Stimulated activated CD4-positive, alpha-beta T cell treated with anti-CD3 and anti-CD28 coated beads, Interleukin-4, amount 100 ng/mL, for 1 hour (primary cell): ENCODE data around the gene MIF4GD.
"Not testable (repeated sequence)": the region's sequence is repeated elsewhere in the genome, so short reads cannot be mapped to it uniquely, and the experiment has no call there.

Experiments
- DNase-seq: peaks from one replicate; pipeline ENCODE4 v3.0.0-alpha.2; 2020

Gene MIF4GD

DNA sequence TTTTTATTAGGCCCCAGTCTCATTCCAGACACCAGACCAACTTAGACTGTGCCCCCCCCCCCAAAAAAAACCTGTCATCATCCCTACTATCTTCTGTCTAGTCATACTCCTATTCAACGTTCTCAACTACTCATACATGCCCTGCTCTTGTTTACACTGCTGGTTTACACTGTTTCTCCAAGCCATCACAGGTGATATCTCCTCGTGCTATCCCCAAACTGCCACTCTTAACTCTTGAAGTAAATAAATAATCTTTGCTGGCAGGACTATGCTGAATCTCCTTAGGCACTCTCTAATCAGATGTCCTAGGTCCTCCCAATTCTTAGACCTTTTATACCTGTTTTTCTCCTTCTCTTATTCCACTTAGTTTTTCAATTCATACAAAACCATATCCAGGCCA lies 13.8 kb downstream of the MIF4GD start:
- DNase-seq, result not testable (repeated sequence)

DNA sequence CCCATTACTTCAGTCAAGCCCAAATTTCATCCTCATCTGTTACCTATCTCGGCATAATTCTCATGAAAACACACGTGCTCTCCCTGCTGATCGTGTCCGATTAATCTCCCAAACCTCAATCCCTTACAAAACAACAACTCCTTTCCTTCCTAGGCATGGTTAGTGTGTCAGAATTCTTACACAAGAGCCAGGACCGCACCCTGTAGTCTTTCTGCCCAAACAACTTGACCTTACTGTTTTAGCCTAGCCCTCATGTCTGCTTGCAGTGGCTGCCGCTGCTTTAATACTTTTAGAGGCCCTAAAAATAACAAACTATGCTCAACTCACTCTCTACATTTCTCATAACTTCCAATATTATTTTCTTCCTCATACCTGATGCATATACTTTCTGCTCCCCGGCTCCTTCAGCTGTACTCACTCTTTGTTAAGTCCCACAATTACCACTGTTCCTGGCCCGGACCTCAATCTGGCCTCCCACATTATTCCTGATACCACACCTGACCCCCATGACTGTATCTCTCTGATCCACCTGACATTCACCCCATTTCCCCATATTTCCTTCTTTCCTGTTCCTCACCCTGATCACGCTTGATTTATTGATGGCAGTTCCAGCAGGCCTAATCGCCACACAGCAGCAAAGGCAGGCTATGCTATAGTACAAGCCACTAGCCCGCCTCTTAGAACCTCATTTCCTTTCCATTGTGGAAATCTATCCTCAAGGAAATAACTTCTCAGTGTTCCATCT lies 14.9 kb downstream of the MIF4GD start:
- DNase-seq, result not testable (repeated sequence)

DNA sequence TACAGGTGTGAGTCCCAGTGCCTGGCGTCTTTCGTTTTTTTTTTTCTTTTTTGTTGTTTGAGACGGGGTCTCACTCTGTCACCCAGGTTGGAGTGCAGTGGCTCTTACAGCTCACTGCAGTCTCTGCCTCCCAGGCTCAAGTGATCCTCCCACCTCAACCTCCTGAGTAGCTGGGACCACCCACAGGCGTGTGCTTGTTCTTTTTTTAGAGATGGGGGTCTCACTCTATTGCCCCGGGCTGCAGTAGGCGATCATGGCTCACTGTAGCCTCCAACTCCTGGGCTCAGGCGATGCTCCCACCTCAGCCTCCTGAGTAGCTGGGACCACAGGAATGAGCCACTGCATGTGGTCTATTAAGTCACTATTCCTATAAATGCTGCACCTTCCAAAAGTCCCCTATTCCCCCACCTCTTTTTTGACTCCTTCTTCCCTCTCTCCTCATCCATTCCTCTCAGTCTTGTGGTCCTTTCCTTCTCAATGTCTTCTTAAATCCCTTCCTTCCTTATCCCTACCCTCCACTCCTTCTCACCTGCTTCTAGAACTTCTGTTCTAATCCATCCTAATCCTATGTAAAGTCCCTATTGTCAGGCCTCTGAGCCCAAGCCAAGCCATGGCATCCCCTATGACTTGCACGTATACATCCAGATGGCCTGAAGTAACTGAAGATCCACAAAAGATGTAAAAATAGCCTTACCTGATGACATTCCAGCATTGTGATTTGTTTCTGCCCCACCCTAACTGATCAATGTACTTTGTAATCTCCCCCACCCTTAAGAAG lies 18.8 kb downstream of the MIF4GD start:
- no peak for DNase-seq

DNA sequence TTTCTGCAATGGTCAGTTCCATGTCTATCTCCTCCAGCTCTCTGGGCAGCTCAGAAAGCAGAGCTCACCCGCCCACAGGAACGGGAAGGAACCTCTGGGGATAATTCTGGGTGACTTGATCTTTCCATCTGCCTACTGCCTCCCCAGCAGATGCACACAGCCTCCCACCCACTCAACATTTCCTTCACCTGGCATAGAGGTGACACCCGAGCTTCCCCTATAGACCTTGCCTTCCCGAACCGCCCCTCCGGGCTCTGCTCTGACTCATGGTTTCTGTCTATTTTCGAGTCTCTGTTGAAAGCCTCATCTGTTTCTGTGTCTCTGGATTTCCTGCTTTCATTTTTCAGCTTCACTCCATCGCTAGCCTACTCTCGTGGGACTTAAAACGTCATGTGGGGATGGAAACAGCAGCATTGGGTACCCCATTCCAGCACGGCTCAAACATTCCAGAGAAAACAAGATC lies 21.0 kb downstream of the MIF4GD start:
- peak; percentile 81 for DNase-seq

DNA sequence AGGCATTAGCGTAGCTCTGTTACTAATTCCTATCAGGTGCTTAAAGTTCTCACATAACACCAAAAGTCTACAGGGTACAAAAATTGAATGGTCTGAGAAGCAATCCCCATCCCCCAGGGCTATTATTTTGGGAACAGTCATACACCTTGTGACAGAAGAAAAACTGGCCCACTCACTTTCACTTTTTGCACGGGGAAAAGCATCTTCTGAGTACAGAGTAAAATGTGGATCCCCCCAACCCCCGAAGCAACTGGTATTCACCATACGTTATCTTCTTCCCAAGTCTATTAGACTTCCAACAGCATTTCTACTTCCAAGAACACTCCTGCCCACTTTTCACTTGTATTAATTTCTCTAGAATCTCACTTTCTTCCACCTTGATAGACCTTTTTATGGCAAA lies 21.5 kb downstream of the MIF4GD start:
- DNase-seq, result no peak

DNA sequence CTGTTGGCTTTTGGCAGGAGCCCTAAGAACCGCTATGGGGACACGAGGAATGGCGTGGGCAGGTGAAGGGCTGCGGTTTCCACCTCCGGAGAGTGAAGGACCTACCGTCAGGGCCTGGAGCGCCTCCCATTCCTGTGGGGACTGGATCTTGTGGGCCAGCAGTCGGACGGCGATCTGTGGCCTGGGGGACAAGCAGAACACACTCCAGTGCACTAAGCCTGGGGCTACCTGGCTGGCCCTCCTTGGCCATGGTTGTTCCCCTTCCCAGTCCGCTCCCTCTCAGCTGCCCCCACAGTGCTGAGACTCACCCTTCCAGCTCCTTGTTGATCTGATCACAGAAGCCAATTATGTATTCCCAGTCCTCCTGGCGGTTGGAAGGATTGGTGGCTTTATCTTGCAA lies 24.6 kb downstream of the MIF4GD start:
- no peak for DNase-seq

DNA sequence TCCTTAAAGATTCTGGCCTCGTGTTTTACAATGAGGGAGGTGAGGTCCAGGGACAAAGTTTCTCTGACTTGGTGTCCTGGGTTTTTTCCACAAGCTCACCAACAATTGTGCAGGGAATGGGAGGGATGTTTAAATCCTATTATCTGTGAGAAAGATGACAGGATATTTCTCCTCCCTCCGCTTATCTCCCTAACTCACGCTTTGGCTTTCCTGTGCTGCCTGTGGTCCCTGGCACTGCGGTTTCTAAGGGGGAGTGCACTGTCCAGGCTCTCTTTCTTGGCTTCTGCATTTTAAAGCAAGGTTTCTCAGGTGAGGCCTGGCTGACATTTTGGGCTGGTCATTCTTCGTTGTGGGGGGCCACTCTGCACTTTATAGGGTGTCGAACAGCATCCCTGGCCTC lies 26.0 kb downstream of the MIF4GD start:
- DNase-seq, result no peak

DNA sequence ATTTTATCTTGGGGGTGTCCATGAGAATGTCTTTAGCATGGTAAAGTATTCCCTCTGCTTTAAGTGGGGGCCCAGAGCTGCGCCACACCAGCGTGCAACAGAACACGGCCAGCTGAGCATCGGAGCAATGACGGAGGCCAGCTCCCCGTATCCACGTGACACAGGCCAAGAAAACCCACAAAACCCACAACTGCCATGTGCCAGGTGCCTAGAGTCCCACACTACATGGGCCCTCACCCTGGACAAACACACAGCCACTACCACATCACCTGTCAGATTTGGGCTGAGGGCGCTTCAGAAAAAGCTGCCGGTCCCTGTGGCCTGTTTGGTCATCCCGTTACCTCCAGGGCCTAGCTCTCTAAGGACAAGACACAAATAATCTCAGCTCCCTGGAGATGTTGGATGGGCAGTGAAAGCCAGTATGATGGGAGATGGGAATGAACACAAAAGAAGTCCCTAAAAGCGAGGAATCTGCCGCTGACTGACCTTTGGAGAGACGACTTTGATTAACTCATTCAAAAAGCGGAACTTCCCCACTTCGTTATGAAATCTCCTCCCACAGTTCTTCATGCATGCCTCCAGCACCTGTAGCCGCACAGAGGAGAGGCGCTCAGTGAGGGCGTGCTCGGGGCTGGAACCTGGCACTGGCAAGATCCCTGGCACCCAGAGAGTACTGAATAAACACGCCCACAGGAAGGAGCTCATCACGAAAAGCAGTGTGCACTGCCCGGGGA lies 26.7 kb downstream of the MIF4GD start:
- DNase-seq, result no peak

DNA sequence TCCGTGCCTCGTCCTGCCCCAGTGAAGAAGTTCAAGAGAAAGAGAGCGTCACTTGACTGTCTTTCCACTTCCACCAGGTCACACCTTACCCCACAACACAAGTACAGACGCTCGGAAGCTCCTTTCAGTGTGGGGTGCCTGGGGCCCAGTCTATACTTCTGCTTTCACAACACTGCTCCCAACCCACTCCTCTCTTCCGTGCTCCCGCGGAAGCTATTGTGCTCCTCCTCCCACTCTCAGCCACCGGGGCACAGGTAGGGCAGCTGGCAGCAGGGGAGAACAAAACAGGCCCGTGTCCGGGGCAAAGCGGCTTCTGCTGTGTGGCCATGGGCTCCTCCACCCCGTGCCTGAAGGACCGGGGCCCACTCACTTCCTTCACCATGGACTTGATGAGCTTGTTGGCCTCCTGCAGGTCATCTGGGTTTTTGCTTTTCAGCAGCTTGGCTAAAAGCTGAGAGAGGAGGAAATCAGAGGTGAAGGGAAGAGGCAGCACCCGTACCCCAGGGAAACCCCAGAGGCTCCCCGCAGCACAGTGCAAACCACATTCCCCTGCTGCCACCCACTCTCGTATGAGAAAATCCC lies 28.5 kb downstream of the MIF4GD start:
- peak; percentile 30 for DNase-seq

DNA sequence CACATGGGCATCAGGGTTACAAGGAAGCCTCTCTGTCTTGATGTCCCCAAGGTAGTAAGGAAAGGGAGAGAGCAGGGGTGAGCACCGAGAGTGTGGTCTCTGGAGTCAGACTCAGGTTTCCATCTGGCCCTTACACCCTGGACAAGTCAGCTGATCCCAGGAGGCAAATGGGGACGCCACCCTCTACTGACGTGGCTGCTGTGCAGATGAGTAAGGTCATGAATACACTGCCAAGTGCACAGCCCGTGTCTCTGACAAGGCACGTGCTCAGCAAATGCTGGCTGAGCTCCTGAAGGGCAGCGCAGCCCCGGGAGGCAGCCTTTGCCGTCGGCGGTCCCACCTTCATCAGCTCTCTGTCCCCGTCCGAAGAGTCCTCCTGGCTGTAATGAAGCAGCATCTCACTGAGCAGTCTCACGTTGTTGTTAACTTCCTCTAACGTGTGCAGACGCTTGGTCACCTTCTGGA lies 29.0 kb downstream of the MIF4GD start:
- no peak for DNase-seq

DNA sequence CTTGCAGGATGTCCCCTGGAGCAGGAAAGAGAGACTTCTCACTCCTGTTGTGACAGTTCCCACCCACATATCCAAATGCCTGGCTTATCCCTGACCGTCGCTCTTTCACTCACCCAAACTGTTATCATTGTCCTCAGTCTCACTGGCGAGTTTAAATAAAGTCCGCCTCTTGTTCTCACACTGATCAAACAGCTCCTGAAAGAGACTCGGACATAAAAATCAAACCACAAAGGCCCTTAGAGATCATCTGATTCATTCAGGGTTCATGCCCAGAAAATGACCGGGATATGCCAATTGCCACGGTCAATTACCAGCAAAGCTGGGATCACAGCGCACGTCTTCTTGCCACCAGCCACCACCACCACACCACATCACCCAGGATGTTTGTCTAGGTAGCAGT lies 29.5 kb downstream of the MIF4GD start:
- no peak for DNase-seq

DNA sequence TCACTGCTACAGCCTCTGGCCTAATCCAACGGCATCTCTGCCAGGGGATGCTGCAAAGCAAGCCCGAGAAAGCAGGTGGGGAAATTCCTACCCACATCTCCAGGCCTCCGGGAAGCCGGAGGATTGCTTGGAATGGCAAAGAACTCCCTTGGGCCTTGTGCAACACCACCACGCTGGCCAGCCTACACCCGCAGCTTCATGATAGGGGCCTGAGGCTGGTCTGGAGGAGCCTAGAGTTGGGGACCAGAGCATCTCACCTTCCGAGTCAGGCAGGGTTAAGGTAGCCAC lies 29.9 kb downstream of the MIF4GD start:
- no peak for DNase-seq

DNA sequence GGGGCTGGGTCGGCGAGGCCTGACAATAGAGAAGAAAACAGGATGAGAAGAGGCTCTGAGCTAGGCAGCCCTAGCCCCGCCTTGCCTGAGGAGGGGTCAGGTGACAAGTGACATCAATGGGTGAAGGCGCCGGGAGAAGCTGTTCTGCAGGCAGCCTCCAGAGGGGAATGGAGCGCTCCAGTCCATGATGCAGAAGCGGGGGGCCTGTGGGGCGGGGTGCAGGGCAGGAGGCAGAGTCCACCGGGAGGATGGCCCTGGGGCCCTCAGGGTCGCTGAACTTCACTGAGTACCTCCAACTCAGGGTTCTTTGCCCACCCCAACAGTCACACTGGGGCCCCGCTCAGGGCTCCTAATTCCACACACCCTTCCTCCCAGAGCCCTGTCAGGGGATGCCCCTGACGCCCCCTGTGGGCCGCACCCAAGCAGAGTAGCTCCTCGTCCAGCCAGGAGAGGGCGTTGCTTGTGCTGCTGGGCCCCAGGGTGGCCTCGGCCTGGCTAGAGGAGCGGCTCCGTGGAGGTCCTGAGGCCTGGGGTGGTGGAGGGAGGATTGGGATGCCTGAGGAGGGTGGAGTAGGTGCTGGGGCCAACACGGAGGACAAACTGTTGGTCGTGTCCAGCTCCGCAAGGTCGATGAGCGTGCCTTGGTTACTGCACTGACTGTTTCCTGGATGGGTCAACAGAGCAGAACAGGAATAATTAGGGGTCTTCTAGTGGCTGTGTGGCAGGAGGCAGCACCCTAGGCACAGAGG lies 30.5 kb downstream of the MIF4GD start:
- DNase-seq, result peak; percentile 58

DNA sequence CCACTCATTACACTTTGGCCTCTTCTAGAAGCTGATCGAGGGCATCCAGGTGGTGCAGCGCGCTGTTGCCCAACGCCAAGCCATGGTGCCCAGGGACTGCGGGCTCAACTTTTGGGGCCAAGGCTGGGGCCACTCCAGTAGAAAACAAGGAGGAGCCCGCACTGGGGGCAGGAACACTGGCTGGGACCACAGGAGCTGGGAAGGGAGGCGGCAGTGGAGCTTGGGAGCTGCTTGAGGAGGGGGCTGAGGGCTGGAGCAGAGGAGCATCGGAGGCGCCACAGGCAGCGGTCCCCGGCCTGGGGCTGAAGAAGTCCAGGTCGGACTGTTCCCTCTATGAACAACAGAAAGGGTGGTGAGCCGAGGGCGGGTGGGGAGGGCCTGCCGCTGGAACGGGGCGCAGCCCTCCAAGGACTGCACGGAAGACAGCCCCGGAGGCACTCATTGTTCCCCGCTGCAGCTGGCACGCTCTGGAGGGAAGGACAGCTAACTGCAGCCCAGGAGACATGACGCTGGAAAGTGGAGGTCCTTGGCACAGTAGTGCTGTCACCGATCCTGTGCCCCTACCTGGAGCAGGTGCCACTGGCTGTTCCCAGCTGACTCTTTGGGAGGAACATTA lies 31.1 kb downstream of the MIF4GD start:
- DNase-seq, result no peak

DNA sequence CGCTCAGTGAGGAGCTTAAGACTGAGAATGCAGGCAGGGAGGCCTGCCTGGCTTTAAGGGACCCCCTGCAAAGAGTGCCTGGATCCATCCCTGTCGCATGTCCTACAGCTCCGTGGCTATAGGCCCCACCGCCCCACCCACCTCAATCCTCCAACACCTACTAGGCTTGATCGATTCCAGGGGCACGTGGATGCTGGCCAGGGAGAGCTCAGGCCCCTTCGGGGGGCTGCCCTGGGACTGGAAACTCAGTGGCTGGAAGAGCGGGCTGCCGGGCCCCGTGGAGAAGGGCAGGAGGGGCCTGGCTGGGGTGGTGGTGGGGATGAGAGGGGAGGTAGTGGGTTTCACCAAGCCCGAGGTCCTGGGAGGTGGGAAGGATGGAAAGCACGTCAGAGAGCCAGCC lies 31.8 kb downstream of the MIF4GD start:
- no peak for DNase-seq

DNA sequence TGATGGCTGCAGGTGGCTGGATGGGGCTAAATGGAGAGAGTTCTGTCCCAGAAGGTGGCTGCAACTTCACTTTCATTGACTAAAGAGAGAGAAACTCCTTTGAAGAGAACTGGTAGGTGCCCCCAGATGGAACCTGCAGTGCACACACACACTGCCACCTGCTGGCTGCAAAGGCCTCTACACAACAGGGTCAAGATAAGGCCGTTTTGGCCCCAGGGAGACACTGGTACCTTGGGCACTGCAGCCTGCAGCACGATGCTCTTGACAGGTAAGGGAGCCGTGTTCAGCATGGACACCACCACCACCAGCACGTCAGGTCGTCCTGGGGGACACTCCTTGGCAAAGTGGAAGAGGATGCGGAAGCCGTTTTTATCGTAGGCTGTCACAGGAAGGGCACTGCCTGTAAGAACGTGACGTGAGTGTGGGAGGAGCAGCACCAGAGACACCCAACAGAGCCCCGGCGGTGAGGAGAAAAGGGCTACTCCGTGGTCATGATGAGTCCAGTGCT lies 32.3 kb downstream of the MIF4GD start:
- DNase-seq, result peak; percentile 67

DNA sequence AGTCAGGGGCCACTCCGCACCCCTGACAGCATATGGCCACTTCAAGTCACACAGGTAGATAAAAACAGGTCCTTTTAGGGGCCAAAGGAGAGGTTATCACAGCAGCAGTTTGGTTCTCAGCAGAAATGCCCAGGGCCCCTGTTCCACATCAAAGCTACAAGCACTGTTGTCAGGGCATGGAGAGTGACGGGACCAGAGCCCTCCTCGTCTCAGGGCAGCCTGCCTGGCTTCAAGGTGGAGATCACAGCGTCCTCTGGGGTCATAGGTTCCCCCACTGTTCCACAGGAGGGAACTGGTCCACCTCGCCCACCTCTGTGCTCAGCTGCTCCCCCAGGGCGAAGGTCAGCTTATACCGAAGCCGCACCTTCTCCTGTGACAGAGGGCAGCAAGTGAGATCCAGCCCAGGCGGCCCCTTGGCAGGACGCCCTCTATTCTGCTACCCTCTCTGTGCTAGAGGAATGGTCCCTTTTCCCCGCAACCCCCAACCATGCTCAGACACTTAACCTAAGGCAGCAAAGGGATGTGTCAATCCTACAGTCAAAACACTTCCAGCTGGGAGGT lies 32.9 kb downstream of the MIF4GD start:
- no peak for DNase-seq

DNA sequence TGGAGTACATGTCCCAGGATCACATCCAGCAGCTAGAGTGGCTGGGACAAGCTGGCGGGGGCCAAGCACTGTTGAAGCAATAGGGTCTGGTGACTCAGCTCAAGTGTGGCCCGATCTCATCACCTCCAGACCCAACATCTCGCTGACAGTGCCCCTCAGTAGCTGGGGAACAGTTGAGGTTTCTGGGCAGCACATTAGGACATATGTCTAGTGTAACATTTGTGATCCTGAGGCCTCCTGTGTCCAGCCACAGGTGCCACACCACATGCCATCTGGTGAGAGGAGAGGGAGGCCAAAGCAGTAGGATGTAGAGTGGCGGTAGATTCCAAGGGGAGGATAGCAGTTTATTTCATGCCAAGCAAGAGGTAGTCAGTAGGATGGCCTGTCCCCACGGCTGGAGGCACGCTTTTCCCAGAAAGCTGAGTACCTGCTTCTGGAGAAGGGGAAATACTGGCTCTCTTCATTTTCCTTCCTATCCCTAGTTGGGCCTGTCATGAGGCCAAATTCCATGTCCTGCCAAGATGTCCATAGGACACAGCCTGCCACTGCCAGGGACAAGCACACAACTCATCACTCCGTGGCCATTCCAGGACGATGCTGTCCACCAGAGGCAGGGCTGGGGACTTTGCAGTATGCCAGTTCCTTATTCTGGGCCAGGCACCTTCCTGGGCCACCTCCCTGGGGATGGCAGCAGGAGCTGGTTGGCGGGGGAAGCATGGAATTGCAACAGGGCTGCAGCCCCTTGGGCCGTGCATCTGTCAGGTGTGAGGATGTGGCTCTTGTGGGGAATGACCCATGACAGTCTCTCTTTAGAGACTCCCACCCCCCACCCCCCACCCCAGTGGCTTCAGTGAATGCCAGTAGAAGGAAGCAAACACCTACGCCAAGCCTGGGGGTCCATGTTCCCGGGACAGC lies 33.7 kb downstream of the MIF4GD start:
- no peak for DNase-seq

DNA sequence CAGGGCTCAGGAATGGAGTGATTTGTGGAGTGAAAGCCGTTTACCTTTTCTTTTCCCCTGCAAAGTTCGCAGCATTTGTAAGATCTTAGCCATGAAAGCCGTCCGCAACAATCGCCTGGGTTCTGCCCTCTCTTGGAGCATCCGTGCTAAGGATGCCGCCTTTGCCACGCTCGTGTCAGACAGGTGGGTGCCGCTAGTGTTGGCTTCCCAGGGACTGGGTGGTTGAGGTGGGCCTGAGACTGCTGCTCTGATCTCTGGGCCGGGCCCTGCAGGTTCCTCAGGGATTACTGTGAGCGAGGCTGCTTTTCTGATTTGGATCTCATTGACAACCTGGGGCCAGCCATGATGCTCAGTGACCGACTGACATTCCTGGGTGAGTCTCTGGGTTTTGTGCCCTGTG lies 38.2 kb downstream of the MIF4GD start:
- no peak for DNase-seq

DNA sequence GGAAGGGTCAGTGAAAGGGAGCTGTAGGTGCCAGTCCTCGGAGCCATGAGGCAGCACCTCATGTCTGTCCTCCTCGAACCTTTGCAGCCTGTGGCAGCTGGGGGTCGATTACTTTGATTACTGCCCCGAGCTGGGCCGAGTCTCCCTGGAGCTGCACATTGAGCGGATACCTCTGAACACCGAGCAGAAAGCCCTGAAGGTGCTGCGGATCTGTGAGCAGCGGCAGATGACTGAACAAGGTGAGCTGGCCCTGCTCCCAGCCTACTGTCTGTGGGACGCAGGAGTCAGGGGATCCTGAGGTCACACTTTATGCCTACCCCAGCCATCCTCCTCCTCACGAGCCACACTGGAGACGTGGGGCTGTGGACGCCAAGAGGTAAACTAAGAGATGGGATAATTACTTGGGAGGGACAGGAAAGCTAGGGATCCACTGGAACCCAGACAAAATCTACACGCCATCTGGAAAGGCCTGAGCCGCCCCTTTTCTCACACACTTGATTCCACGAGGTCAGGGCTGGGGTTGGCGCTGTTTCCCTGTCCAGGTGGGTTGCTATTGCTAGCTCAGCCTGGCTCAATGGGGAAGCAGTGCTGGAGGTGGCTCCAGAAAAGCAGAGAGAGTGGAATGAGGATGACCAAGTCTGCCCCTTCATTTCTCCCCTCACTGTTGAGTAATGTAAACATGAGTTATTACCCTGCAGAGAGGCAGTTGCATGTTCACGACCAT lies 39.1 kb downstream of the MIF4GD start:
- no peak for DNase-seq
